Mesodermal cell (in vitro differentiated cells): ENCODE measurements around the gene HDAC11.

ENCODE experiments used
- H3K27ac ChIP-seq: 2 replicates; pipeline ENCODE4 v1.7.0; 2013; ENCODE audit warnings: mild to moderate bottlenecking, low read depth, low read length, moderate library complexity; ENCODE audit not compliant: severe bottlenecking
- H3K36me3 ChIP-seq: 2 replicates; pipeline ENCODE4 v1.7.1; 2013; ENCODE audit warnings: mild to moderate bottlenecking, low read length, moderate library complexity; ENCODE audit not compliant: control insufficient read depth, insufficient read depth
- H3K4me1 ChIP-seq: one replicate; pipeline ENCODE4 v1.7.1; 2013; ENCODE audit warnings: mild to moderate bottlenecking, low read length; ENCODE audit not compliant: insufficient read depth, control insufficient read depth, poor library complexity, severe bottlenecking
- H3K4me3 ChIP-seq: 2 replicates; pipeline ENCODE4 v1.7.0; 2013; ENCODE audit warnings: low read length, control low read depth, mild to moderate bottlenecking; ENCODE audit not compliant: insufficient read depth, poor library complexity, severe bottlenecking; ENCODE audit errors: extremely low read depth
- H3K9me3 ChIP-seq: 2 replicates; pipeline ENCODE4 v1.7.1; 2013; ENCODE audit warnings: mild to moderate bottlenecking, low read length, moderate library complexity; ENCODE audit not compliant: control insufficient read depth
- WGBS, 2 experiments: methylation state at CpG; one replicate each; pipeline ENCODE4 v1.1.5; 2013; ENCODE audit warnings: missing lambda C conversion rate in 2 of 2; ENCODE audit not compliant: insufficient coverage in 2 of 2; 5-methylcytosine and 5-hydroxymethylcytosine counted together

HDAC11 gene

GRCh38 chr3:13537909-13538296 lies 57.8 kb downstream of the HDAC11 start:
- 92 to 95% methylated on average over 6 of the region's 6 CpGs for WGBS, 2 experiments

DNA sequence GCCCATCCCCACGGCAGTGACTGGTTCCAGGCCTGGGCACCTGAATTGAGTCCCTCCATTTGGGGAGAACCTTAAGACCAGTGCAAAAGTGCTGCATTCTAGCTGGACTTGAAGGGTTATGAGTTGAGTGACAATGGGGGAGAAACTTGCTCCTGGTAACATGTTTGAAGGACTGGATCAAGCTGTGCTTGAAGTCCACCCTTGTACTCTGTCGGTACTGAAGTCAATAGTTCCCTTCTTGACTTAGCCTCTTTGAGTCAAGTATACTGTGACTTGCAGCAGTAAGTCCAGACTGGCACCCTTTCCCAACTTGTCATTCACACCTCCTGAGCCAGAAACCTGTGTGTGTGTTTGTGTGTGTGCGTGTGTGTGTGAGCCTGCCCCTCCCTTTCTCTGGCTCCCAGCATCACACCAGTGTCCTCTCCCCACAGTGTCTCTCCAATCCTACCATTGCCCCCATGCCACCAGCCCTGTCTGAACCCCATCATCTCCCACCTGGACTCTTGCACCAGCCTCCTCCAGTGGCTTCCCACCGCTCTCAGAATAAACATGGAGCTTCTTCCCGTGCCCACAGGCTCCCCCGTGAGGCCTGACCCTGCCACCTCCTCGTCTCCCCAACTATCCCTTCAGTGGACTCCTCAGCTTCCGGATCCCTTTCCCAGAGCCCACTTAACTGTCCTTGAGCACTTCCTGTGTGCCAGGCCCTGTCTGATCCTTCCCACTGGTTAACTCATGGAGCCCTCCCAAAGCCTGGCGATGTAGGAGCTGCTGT lies 58.6 kb downstream of the HDAC11 start:
- Histone ChIP-seq H3K4me1 (peaks cover 24% of the 10 kb centered on the region), H3K36me3 (no peaks in the 10 kb centered on the region), H3K27ac (no peak overlapping the region), H3K9me3 (peaks cover 16% of the 10 kb centered on the region), H3K4me3 (no peak overlapping the region)
- 81 to 89% methylated on average over 7 to 8 of the region's 9 CpGs for WGBS, 2 experiments

More at GRCh38 chr3:13537909-13538296, 57.8 kb downstream of the HDAC11 start:
- Histone ChIP-seq H3K36me3 (no peaks in the 10 kb centered on the region), H3K4me3 (no peak overlapping the region), H3K27ac (no peak overlapping the region), H3K4me1 (peaks cover 20% of the 10 kb centered on the region), H3K9me3 (peaks cover 16% of the 10 kb centered on the region)

DNA sequence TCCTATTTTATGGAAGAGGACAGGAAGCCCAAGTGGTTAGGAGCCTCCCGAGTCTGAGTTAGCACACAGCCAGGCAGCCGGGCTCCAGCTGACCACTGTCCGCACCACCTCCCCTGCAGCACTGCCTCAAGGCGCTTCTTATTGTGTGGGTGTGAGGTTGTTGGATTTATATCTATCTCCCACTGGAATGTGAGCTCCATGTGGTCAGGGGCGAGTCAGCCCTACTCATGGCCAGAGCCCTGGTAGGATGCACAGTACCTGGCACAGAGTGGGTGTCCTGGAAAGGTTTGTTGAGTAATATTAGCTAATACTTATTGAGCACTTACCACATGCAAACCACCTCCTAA lies 59.2 kb downstream of the HDAC11 start:
- Histone ChIP-seq H3K36me3 (no peaks in the 10 kb centered on the region), H3K27ac (no peak overlapping the region), H3K4me1 (peaks cover 30% of the 10 kb centered on the region), H3K9me3 (peaks cover 16% of the 10 kb centered on the region), H3K4me3 (no peak overlapping the region)
- 83 to 100% methylated on average over 1 of the region's 5 CpGs for WGBS, 2 experiments

GRCh38 chr3:13539671-13540070 lies 59.6 kb downstream of the HDAC11 start:
- Histone ChIP-seq H3K27ac (no peak overlapping the region), H3K9me3 (peaks cover 16% of the 10 kb centered on the region), H3K36me3 (no peaks in the 10 kb centered on the region), H3K4me3 (no peak overlapping the region), H3K4me1 (peaks cover 34% of the 10 kb centered on the region)
- 77 to 82% methylated on average over 7 of the region's 8 CpGs for WGBS, 2 experiments

GRCh38 chr3:13540297-13540995 lies 60.3 kb downstream of the HDAC11 start:
- Histone ChIP-seq H3K36me3 (no peaks in the 10 kb centered on the region), H3K4me1 (peaks cover 41% of the 10 kb centered on the region), H3K4me3 (no peak overlapping the region), H3K9me3 (peaks cover 16% of the 10 kb centered on the region), H3K27ac (no peak overlapping the region)
- WGBS, 2 experiments: 87 to 92% methylated on average over 4 of the region's 4 CpGs

DNA sequence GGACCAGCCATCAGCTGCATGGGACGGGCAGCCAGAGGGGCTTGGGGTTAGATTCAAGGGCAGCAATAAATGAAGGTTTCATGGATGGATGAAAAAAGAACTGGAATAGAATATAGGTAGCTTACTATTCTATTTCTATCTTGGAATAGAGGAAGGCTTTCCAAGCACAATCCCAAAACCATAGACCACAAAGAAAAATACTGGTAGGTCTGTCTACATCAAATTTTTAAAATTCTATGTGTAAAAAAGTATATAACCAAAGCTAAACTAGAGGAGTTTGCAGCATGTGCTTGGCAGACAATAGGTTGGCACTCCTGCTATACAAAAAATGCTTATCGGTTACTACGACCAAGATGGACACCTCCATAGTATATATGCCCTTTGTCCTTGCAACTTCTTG lies 61.6 kb downstream of the HDAC11 start:
- no CpG with 5 or more reads among the region's 3 CpGs for WGBS, 2 experiments
- H3K9me3 ChIP-seq: peaks cover 16% of the 10 kb centered on the region
- H3K4me3 ChIP-seq: no peak overlapping the region
- no peaks in the 10 kb centered on the region for H3K36me3 ChIP-seq
- H3K4me1 ChIP-seq: peaks cover 48% of the 10 kb centered on the region
- H3K27ac ChIP-seq: no peak overlapping the region

DNA sequence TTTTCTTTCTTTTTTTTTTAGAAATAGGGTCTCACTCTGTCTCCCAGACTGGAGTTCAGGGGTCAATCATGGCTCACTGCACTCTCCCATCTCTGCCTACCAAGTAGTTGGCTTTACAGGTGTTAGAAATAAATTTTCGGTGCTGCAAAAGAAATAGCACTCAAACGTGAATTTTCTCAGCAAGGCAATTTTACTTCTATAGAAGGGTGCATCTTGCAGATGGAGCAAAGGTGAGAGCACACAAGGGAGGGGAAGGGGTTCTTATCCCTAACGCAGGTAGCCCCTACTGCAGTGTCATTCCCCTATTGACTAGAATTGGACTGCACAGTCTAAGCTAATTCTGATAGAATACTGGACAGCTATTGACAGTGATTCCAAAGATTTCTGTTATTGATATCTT lies 62.0 kb downstream of the HDAC11 start:
- H3K4me3 ChIP-seq: no peak overlapping the region
- no peak overlapping the region for H3K27ac ChIP-seq
- WGBS, 2 experiments: 83 to 90% methylated on average over 1 to 2 of the region's 3 CpGs
- peaks cover 16% of the 10 kb centered on the region for H3K9me3 ChIP-seq
- H3K36me3 ChIP-seq: no peaks in the 10 kb centered on the region
- H3K4me1 ChIP-seq: peaks cover 48% of the 10 kb centered on the region

GRCh38 chr3:13543253-13543652 lies 63.1 kb downstream of the HDAC11 start:
- no peak overlapping the region for H3K4me3 ChIP-seq
- H3K27ac ChIP-seq: peak overlapping the region; percentile 58
- peaks cover 57% of the 10 kb centered on the region for H3K4me1 ChIP-seq
- WGBS, 2 experiments: 53% methylated on average over 3 to 4 of the region's 5 CpGs
- H3K9me3 ChIP-seq: peaks cover 16% of the 10 kb centered on the region
- no peaks in the 10 kb centered on the region for H3K36me3 ChIP-seq

DNA sequence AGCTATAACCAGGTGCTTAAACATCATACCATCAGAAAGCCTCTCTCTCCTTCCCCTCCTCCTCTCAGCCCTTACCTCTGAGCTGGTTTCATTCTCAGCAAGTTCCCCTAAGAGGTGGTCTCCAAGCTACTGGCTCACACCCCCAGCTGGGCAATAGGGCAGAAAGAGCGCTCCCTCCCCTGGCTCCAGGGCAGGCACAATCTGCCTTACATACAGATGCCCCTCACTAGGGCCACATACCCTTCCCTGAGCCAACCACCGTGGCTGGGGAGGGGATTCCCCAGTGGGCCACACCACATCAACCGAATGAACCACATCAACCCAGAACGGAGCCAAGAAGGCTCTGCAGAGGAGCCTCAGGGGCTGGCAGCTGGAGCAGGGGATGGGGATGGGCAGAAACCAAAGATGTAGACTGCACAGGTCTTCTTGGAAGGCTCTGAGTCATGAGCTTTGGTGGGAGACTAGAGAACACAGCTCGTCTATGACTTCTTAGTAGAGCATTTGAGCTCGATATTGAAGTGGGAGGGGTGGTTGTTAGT lies 64.3 kb downstream of the HDAC11 start:
- Histone ChIP-seq H3K36me3 (no peaks in the 10 kb centered on the region), H3K4me1 (peaks cover 57% of the 10 kb centered on the region), H3K4me3 (no peak overlapping the region), H3K9me3 (peaks cover 16% of the 10 kb centered on the region), H3K27ac (no peak overlapping the region)
- WGBS, 2 experiments: 92 to 100% methylated on average over 3 of the region's 6 CpGs

- no peak overlapping the region for H3K4me3 ChIP-seq
- 79 to 96% methylated on average over 4 to 6 of the region's 9 CpGs for WGBS, 2 experiments
- peak overlapping the region; percentile 94 for H3K27ac ChIP-seq
- no peaks in the 10 kb centered on the region for H3K36me3 ChIP-seq
- peaks cover 54% of the 10 kb centered on the region for H3K4me1 ChIP-seq
- H3K9me3 ChIP-seq: peaks cover 16% of the 10 kb centered on the region
These were observed 65.0 kb downstream of the HDAC11 start for GRCh38 chr3:13544951-13545651.
